Left hindlimb (tissue), 1 donor: Measurements from ENCODE around the gene CUL3.
A peak's percentile ranks its signal among the peaks of the same experiment; 100 is the strongest.
"Not testable (repeated sequence)": the region's sequence is repeated elsewhere in the genome, so short reads cannot be mapped to it uniquely, and the experiment has no call there.

ENCODE experiments used
- DNase-seq: peaks from one replicate; pipeline ENCODE4 v3.0.0-alpha.2; 2018

Gene CUL3

DNA sequence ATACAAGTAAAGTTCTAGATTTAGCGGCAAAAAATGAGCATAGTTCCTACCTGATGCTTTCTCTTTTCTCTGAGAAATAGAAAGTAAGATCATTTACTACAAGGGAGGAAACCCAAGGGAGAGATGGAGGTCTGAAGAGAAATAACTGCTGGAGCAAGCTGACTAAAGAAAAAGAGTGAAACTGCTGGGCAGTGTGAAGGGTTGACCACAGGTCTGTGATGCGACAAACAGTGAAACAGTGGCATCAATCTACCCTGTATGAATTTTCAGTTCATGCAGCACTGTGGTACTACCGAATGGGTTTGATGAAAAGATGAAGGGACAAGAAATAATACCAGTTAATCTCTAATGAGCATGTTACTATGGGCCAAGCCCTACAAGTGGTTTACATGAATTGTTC, 52.2 kb downstream of the CUL3 start:
- DNase-seq: no peak

DNA sequence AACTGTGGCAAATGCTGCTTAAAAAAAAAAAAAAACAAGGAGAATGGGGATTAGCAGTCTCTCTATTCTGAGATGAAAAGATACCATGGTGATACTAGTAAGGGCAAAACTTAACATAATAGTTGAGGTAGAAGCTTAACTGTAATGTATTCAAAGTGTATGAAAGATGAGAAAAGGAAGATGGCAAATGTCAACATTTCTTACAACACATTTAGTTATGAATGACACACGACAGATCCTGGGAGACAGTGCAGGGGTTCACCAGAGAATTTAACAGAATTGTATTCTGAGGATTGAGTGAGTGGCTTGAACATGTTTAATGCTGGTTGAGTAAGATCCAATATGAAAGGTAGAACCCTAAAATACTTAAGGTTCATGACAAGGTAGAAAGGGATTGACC, 52.7 kb downstream of the CUL3 start:
- no peak for DNase-seq

DNA sequence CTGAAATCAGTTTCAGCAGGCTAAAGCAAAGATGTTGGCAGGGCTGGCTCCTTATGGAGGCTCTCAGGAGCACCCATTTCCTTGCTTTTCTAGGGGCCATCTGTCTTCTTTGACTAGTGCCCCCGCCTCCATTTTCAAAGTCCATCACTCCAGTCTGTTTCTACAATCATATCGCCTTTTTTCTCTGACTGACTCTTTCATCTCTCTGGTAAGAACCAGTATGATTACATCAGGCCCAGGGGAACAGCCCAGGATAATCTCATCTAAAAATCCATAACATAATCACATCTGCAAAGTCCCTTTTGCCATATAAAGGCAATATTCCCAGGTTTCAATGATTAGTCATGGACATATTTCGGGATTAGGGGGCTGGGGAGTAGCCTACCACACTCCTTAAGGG, 57.0 kb downstream of the CUL3 start:
- no peak for DNase-seq

DNA sequence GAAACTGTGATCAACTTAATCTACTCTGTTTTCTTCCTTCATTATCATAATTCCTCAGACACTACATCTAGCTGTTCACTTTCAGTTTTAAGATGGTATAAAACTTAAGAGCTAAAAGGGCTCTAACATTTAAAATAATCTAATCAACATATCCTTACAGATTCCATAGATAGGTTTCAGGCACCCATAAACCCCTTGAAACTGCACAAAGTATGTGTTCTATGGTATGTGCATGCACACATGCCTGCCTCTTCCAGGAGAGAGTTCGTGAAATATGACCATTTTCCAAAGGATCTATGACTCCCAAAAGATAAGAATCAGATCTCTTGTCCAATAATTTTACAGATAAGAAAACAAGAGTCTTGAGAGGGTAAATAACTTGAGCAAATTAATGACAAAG, 59.4 kb downstream of the CUL3 start:
- DNase-seq: no peak

DNA sequence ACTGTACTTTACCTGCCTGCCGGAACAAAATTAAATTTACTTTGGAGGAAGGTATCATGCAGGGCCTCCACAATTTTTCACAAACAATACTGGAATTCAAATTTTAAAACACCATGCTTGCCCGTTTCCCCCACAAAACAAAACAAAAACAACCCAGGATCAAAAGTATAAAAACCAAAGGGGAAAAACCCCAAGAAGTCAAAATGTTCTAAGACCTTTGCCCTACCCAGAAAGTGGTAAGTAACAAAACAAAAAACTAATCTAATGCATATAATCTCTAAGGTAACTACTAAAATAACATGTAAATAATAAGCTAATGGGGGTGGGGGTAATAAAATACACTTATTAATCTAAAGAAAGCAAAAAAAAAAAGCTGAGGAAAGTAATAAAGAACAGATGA, 60.5 kb downstream of the CUL3 start:
- DNase-seq: no peak

DNA sequence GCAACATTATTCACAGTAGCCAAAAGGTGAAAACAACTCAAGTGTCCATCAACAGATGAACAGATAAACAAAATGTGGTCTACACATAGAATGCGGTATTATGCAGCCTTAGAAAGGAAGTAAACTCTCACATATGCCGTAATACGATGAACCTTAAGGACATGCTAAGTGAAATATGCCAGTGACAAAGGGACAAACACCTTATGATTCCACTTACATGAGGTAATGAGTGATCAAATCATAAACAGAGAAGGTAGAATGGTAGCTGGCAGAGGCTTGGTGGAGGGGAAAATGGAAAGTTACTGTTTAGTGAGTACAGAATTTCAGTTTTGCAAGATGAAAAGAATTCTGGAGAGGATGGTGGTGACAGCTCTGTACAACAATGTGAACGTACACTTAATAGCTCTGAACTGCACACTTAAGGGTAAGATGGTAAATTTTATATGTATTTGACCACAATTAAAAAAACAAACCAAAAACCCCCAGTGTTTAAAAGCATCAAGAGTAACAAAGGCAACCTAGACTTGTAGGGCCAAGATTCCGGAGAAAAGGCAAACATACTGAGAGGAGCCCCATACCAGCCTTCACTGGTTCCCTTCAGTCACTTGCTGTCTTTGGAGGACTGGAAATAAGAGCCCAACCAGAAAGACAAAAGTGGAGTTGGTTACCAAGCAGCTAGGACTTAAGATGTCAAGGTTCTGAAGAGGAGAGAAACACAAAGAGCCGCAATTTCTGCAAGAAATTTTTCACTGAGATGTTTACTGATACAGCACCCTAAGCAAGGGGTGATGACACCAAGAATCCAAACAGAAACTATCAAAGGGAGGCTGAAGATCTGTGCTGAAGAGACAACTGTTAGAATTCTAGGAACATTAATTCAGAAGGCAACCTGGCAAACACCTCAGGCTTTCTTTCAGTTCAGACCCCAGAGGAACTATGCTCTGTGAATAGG, 61.3 kb downstream of the CUL3 start:
- DNase-seq: no peak

DNA sequence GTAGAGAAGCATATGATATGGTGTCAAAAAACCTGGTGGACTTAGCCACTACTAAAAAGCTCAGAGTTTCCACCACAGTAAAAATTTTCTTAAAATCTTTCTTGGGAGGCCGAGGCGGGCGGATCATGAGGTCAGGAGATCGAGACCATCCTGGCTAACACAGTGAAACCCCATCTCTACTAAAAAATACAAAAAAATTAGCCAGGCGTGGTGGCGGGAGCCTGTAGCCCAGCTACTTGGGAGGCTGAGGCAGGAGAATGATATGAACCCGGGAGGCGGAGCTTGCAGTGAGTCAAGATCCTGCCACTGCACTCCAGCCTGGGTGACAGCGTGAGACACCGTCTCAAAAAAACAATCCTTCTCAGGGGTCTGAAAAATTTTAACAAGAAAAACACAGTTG, 62.7 kb downstream of the CUL3 start:
- not testable (repeated sequence) for DNase-seq

DNA sequence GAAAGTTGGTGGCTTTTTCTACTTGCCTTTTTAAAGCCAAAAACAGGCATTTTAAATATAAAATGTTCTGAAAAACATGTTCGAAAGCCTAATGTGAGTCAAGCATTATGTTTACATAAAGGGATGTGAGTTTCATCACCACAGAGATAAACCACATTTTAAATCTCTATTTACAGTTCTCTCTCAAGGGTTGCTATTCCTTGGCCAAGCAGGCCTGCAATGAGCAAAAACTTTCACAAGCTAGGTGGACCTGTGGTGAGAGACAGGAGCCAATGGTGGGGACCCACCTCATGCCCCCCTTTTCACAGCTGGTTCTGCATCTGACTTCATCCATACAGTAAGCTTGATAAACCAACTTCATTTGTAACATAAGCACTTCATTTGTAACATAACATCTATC, 65.1 kb downstream of the CUL3 start:
- no peak for DNase-seq

DNA sequence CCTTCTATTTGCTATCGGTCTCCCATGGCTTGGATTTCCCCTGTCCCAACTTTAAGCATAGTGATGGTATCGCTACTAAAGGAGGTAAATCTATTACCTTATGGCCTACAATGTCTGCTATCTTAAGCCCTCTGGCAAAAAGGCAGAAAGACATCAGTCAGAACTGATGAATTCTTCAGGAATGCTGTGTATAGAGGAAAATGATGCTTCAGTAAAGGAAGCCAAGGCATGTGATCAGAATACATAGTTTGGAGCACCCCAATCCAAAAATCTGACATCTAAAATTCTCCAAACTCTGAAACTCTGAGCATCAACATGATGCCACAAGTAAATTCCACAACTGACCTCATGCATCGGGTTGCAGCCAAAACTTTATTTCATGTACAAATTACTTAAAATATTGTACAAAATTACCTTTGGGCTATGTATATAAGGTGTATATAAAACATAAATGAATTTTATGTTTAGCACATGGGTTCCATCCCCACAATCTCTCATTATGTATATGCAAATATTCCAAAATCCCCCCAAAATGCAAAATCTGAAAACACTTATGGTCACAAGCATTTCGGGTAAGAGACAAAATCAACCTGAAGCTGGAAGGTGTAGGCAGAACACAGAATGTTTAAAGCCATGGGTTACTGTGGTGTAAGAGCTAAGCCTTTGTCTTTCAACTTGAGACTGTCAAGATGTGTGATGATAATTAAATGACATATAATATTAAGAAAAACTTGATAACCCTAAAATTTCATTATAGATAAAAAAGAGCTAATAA, 66.2 kb downstream of the CUL3 start:
- no peak for DNase-seq

DNA sequence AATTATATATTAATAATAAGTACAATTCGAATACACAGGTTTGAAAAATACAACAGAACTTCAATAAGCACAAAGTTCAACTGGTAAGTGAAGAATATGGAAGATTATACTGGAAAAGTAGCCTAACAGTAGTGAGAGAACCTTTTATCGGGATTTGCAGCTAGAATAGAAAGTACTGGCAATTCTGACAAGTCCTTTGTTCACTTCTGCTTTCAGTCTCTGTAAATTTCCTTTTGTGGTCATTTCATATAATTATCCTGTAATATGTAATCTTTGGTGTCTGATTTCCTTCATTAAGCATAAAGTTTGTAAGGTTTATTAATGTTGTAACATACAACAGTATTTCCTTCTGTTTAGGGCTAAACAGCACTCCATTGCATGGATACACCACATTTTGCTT, 67.2 kb downstream of the CUL3 start:
- no peak for DNase-seq

DNA sequence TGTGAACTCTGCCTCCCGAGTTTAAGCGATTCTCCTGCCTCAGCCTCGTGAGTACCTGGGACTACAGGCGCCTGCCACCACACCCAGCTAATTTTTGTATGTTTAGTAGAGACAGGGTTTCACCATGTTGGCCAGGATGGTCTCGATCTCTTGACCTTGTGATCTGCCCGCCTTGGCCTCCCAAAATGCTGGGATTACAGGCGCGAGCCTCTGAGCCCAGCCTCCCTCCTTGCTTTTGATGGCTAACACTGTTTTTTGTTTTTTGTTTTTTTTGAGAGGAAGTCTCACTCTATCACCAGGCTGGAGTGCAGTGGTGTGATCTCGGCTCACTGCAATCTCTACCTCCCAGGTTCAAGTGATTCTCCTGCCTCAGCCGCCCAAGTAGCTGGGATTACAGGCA, 68.8 kb downstream of the CUL3 start:
- DNase-seq: not testable (repeated sequence)

DNA sequence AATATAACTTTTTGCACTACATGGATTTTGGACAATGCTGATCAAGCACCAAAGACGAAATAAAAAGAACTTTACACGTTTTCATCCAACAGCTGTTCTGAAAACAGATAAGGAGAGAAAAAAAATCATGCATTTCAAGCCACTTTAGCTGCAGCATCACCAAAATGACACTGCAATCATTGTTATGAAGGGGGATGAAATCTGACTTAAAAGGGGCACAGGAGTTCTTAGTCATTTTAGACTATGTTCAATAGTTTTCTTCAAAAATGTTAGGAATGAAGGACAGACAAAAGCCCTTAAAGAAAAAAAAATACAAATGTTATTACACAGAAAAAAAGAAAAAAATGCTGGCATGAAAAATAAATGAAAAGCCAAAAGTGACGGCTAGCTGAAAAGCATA, 71.2 kb downstream of the CUL3 start:
- DNase-seq: no peak

DNA sequence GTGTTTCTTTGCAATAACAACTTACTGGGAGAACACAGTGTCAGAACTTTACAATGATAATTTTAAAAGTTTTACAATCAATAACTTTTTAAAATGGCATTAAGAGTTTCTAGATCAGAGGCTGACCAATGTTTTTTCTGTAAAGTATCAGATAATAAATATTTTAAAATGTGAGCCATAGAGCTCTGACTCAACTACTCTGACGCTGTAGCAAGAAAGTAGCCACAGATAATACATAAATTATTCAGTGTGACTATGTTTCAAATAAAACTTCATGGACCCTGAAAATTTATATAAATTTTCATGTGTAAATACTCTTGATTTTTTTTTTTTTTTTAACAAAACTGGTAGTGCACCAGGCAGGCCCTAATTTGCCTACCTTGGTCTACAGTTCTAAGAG, 77.4 kb downstream of the CUL3 start:
- DNase-seq: no peak

DNA sequence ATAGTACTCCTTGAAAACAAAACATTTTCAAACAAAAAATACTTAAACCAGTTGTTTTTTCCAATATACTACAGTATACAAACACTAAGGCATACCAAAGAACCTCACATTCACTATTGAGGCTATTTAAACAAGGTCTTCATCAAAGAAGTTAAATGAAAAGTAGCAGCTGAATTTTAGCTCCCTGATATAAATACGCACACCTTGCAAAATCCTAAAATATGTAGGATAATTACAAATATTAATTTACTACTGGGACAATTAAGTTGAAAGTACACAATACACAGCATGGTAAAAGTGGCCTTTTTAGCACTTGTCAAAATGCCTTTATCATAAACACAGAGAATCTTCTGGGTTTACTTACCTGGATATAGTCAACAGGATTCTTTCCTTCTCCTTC, 78.7 kb downstream of the CUL3 start:
- DNase-seq: no peak

DNA sequence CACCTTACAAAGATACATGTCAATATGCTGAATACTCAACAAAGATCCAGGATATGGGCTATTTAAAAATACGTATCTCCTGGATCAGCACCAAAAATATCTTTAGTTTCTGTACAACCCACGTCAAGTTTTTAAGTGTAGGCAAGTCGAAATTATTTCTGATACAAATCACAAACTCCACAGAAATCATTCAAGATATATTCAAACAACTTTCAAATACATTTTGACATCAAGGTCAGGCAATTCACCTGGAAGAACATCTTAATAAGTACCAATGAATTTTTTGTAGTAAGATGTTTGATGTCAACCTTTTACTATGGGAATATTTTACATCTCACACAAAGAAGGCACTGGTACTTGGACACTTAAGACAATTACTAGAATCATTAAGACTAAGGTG, 86.2 kb downstream of the CUL3 start:
- DNase-seq: no peak

DNA sequence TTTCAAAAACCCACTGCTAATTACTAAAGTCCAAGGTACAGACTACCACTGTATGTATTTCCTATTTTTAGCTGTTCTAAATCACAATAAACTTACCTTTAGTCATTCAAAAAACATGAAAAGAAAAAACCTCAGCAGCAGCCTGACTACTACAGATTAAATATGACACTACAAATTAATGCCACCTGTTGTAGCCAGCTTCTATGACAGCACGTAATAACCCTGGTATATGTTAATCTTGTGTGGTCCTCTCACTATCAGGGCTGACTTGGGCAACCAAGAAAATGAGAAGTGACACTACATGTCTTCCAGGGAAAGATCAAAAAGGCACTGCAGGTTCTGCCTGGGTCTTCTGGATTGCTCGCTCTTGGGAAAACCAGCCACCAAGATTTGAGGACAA, 92.6 kb downstream of the CUL3 start:
- no peak for DNase-seq

DNA sequence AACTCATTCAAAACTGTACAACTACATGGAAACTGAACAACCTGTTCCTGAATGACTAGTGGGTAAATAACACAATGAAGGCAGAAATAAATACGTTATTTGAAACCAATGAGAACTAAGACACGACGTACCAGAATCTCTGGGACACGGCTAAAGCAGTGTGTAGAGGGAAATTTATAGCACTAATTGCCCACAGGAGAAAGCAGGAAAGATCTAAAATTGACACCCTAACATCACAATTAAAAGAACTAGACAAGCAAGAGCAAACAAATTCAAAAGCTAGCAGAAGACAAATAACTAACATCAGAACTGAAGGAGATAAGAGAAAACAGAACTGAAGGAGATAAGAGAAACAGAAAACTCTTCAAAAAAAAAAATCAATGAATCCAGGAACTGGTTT, 97.2 kb downstream of the CUL3 start:
- not testable (repeated sequence) for DNase-seq

DNA sequence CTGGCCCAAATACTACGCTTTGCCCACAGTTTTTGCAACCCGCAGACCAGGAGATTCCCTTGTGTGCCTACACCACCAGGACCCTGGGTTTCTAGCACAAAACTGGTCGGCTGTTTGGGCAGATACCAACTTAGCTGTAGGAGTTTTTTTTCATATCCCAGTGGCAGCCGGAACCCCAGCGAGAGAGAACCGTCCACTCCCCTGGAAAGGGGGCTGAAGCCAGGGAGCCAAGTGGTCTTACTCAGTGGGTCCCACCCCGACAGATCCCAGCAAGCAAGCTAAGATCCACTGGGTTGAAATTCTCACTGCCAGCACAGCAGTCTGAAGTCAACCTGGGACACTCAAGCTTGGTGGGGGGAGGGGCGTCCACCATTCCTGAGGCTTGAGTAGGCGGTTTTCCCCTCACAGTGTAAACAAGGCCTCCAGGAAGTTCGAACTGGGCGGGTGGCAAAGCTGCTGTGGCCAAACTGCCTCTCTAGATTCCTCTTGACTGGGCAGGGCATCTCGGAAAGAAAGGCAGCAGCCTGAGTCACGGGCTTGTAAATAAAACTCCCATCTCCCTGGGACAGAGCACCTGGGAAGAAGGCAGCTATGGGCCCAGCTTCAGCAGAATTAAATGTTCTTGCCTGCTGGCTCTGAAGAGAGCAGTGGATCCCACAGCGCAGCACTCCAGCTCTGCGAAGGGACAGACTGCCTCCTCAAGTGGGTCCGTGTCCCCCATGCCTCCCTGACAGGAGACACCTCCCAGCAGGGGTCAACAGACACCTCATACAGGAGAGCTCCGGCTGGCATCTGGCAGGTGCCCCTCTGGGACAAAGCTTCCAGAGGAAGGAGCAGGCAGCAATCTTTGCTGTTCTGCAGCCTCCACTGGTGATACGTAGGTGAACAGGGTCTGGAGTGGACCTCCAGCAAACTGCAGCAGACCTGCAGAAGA, 99.8 kb downstream of the CUL3 start:
- DNase-seq: peak; percentile 55

DNA sequence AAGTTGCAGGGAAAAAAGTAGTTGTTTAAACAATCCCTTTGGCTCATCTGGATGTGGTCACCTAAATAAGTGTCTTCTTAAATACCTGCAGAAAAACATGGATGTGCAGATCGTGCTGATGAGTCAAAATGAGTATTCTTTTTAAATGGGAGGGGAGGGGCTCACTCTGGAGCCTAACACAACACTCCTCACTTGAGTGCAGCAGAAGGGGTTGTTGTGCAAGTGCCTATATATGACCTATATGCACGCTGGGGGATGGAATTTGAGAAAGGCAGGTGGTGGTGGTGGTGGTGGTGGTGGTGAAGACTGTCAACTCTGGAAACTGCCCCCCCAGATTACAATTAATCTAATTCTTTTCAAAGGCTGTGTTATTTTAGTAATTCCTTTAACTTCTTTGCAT, 105.3 kb downstream of the CUL3 start:
- DNase-seq: no peak

DNA sequence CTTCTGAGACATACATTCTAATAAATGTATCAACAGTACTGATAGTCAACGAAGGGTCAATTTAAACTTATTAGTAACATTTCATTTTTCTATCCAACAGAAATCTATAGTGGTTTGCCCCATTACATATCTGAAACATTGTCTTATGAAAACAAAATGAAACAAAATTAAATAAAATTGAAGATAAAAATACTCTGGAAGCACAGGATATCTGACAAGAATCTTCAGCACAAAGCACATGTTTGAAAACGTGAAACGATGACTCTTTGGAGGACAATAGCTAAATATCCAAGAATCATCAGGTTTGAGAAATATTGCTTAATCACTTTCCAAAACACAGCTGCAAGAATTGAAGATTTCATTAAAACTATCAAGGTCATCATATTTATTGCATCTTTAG, 112.3 kb downstream of the CUL3 start:
- no peak for DNase-seq

DNA sequence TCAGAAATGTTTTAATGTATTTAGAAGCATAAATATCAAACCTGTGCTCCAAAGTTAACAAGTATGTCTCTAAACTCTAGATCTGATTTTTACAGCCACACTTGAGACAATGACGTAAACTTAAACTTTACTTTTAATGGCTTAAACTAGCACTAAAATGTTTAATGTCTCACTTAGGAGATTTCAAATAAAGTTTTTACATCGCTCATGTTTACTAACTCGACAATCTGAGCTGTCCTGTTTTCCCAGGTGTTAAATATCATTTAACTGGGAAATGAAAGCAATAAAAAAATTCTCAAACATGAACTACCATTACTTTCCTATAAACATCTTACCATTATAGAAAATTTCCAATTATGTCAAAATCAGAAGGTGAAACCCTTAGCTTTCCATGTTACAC, 113.0 kb downstream of the CUL3 start:
- DNase-seq: no peak

DNA sequence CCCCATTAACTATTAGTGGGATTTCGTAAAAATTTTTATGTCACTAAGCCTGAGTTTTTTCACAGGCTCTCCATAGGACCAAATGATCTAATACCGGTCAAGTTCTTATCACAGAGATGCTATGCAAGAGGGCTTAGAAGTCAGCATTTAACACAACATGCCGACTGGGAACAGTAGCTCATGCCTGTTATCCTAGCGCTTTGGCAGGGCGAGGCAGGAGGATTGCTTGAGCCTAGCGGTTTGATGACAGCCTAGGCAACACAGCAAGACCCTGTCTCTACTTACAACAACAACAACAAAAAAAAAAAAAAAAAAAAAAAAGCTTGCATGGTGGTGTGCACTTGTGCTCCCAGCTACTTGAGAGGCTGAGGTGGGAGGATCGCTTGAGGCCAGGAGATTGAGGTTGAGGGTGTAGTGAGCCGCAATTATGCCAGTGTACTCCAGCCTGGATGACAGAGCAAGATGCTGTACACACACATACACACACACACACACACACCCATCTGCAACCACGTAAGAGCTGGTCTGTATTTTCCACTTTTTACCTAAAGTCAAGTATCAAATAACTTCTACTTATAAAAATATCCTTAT, 115.7 kb downstream of the CUL3 start:
- DNase-seq: no peak
